K562 (cell line): Measurements from ENCODE around the gene LCLAT1. TPM values are rescaled to one million over a fixed set of nuclear protein-coding genes. Genes with fewer than 3 reads are reported as not detected.

ENCODE experiments used
- CREBBP ChIP-seq: IDR thresholded peaks from one replicate; pipeline ENCODE4 v1.6.1; 2012; ENCODE audit warnings: low read depth, mild to moderate bottlenecking, control low read depth, inconsistent platforms, low read length
- DMBX1 ChIP-seq: fragments of 250-450 bp; sonication (Bioruptor Pico); IDR thresholded peaks from 2 replicates; pipeline ENCODE4 v1.8.0; 2022; ENCODE audit warnings: inconsistent platforms, mild to moderate bottlenecking, moderate library complexity, borderline replicate concordance
- ETV1 ChIP-seq: fragments of 450-650 bp; conservative IDR thresholded peaks from 2 replicates; pipeline ENCODE4 v1.6.1; 2016; ENCODE audit warnings: missing genetic modification characterization, control low read depth, low read depth, missing compliant biosample characterization
- LEF1 ChIP-seq: fragments of 450-650 bp; IDR thresholded peaks from 2 replicates; pipeline ENCODE4 v1.6.1; 2016; ENCODE audit warnings: mild to moderate bottlenecking
- MCM7 ChIP-seq, 2 experiments: fragments of 450-650 bp; IDR thresholded peaks; 2 replicates each; pipeline ENCODE4 v1.6.1; 2016 to 2018
- NCOR1 ChIP-seq: fragments of 450-650 bp; IDR thresholded peaks from 2 replicates; pipeline ENCODE4 v1.6.1; 2016; ENCODE audit warnings: mild to moderate bottlenecking, moderate library complexity
- NEUROD1 ChIP-seq: fragments of 150-350 bp; IDR thresholded peaks from 2 replicates; pipeline ENCODE4 v1.6.1; 2014; ENCODE audit warnings: borderline replicate concordance, low read length, low read depth; ENCODE audit not compliant: partially characterized antibody
- NR4A1 ChIP-seq, 2 experiments: fragments of 250-450 bp in 1 of 2; fragments of 450-650 bp in 1 of 2; sonication (Bioruptor Pico) in 1 of 2; IDR thresholded peaks; 2 replicates each; pipeline versions ENCODE4 v1.4.0 to v1.6.1; 2016 to 2020; ENCODE audit warnings: mild to moderate bottlenecking in 2 of 2, missing compliant biosample characterization in 1 of 2, missing genetic modification characterization in 1 of 2, moderate library complexity in 1 of 2
- PCBP1 ChIP-seq: fragments of 200-400 bp; formaldehyde crosslinking; IDR thresholded peaks from 2 replicates; pipeline ENCODE4 v1.6.1; 2018; ENCODE audit warnings: mild to moderate bottlenecking, low read depth, low read length; ENCODE audit not compliant: poor library complexity, severe bottlenecking
- PHTF2 ChIP-seq: fragments of 250-450 bp; sonication (Bioruptor Pico); IDR thresholded peaks from 2 replicates; pipeline ENCODE4 v1.5.0; 2021; ENCODE audit warnings: mild to moderate bottlenecking
- SAP30 ChIP-seq: fragments of 200-600 bp; sonication (generic); IDR thresholded peaks from 2 replicates; pipeline ENCODE4 v1.6.1; 2012; ENCODE audit warnings: borderline replicate concordance, low read depth, mild to moderate bottlenecking, moderate library complexity, low read length, control low read depth, inconsistent platforms; ENCODE audit not compliant: insufficient read depth, poor library complexity, severe bottlenecking
- TAF7 ChIP-seq: fragments of 450-650 bp; IDR thresholded peaks from 2 replicates; pipeline ENCODE4 v1.6.1; 2016; ENCODE audit warnings: missing genetic modification characterization, missing compliant biosample characterization
- ZBED1 ChIP-seq: IDR thresholded peaks from 2 replicates; pipeline ENCODE4 v1.6.1; 2014
- ZBTB7A ChIP-seq: IDR thresholded peaks from 2 replicates; pipeline ENCODE4 v1.6.1; 2011; ENCODE audit warnings: low read depth, mild to moderate bottlenecking, low read length, moderate library complexity, borderline replicate concordance; ENCODE audit not compliant: control insufficient read depth
- ZNF124 ChIP-seq: sonication (generic); formaldehyde crosslinking; IDR thresholded peaks from 2 replicates; pipeline ENCODE4 v1.8.1; 2022; ENCODE audit warnings: missing genetic modification reagents
- ZNF316 ChIP-seq: fragments of 450-650 bp; IDR thresholded peaks from 2 replicates; pipeline ENCODE4 v1.6.1; 2016
- ZNF644 ChIP-seq: fragments of 200-800 bp; sonication (Bioruptor generic); IDR thresholded peaks from 2 replicates; pipeline ENCODE4 v1.6.1; 2016; ENCODE audit warnings: low read depth, missing genetic modification characterization, missing compliant biosample characterization
- ZNF695 ChIP-seq: fragments of 450-650 bp; formaldehyde crosslinking; IDR thresholded peaks from 2 replicates; pipeline ENCODE4 v1.4.0; 2020; ENCODE audit warnings: mild to moderate bottlenecking, moderate library complexity
- ZNF717 ChIP-seq: fragments of 250-450 bp; sonication (Bioruptor Pico); IDR thresholded peaks from 2 replicates; pipeline ENCODE4 v1.5.0; 2021
- ZNF764 ChIP-seq: fragments of 250-450 bp; sonication (Bioruptor Pico); IDR thresholded peaks from 2 replicates; pipeline ENCODE4 v1.4.0; 2020; ENCODE audit warnings: low read depth, mild to moderate bottlenecking, moderate library complexity
- ZNF785 ChIP-seq: fragments of 250-450 bp; sonication (Bioruptor Pico); IDR thresholded peaks from 2 replicates; pipeline ENCODE4 v1.4.0; 2020; ENCODE audit warnings: mild to moderate bottlenecking
- polyA plus RNA-seq, 8 experiments: library from polyadenylated mRNA; depleted of rRNA in 4 of 8; stranded (reverse) in 5 of 8; unstranded in 3 of 8; fragments of >200 nt; fragmentation: Nextera tagmentation in 2 of 8; fragmentation: Illumina TruSeq in 1 of 8; extraction: Ambion mirVana in 2 of 8; extraction: Trizol in 1 of 8; gene quantifications; 2 replicates each; pipeline versions ENCODE4 v1.2.1 to v1.2.3, GENCODE V29; 2011 to 2014; ENCODE audit warnings: inconsistent platforms in 1 of 8, missing spikeins in 1 of 8
- total RNA-seq, 7 experiments: library from RNA; depleted of rRNA in 6 of 7; stranded (reverse); fragments of >200 nt in 6 of 7; fragmentation: Illumina TruSeq in 2 of 7; extraction: Trizol in 2 of 7; gene quantifications; 2 replicates each; pipeline versions ENCODE4 v1.2.1 to v1.2.3, GENCODE V29; 2011 to 2021; ENCODE audit warnings: low replicate concordance in 1 of 7
- TF ChIP-seq, protein P1 (sequence below), 2 experiments: fragments of 450-650 bp in 1 of 2; sonication (generic) in 1 of 2; formaldehyde crosslinking in 1 of 2; IDR thresholded peaks in 1 of 2; conservative IDR thresholded peaks in 1 of 2; 2 replicates each; pipeline versions ENCODE4 v1.6.1 to v1.8.1; 2016 to 2023; ENCODE audit warnings: mild to moderate bottlenecking in 2 of 2, moderate library complexity in 2 of 2, inconsistent platforms in 1 of 2, missing genetic modification reagents in 1 of 2
- TF ChIP-seq, protein P2 (sequence below): fragments of 450-650 bp; conservative IDR thresholded peaks from 2 replicates; pipeline ENCODE4 v1.6.1; 2016; ENCODE audit warnings: missing genetic modification characterization, low read depth, mild to moderate bottlenecking, control low read depth, missing compliant biosample characterization

Gene LCLAT1
- total and polyA plus RNA-seq, 9 of the 15 experiments (the other 6 are each of a cell fraction or from before 2014, with no cell fraction given) = 8.9 to 63.3 (median 25.4) TPM

DNA sequence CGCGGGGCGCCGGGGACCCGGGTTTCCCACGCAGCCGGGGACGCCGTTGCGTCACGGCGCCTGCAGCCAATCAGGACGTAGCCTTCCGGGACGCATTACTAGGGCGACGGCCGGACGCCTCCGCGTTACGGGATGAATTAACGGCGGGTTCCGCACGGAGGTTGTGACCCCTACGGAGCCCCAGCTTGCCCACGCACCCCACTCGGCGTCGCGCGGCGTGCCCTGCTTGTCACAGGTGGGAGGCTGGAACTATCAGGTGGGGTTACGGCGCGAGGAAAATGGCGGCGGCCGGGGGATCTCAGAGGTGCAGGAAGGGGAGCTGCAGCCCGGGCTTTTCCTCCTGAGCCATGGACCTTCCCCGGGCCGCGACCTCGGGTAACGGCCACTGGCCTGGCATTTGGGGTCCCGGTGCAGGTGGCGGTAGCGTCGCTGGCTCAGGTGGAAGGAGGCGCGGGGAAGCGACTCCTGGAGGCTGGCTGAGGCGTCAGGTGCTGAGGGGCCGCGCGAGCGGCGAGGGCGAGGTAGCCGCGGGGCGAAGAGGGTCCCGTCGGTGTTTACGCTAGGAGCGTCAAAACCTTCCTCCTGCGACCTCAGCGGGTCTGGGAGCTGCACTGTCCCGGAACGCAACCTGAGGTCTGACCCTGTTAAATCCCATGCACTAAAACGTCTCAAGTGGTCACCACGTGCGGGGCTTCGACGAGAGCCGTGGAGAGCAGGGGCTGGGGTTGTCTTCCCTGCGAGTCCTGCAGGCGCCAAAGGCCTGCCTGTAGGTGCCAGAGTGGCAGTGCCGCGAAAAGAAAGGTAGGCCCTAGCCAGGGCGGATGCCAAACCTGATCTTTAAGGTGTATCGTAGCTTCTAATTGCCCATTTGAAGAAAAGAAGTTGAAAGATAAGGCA lies at the start of gene LCLAT1 (continued):
- TF ChIP-seq, protein P1, sequence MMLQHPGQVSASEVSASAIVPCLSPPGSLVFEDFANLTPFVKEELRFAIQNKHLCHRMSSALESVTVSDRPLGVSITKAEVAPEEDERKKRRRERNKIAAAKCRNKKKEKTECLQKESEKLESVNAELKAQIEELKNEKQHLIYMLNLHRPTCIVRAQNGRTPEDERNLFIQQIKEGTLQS (IDR thresholded peaks at IDR 0.05) = peak; percentile 81
- TF ChIP-seq, protein P1 (CRISPR knock-in tag; conservative IDR thresholded peaks at IDR 0.05) = peak; percentile 69; the same call in 1 of the 2 replicates
- TF ChIP-seq ZNF644 (tag) = no peak
- TF ChIP-seq ZBED1 = no peak
- TF ChIP-seq LEF1 = 0 out of 2 replicates have a peak, but pooled peaks have one; percentile 35
- TF ChIP-seq DMBX1 = no peak
- TF ChIP-seq, protein P2, sequence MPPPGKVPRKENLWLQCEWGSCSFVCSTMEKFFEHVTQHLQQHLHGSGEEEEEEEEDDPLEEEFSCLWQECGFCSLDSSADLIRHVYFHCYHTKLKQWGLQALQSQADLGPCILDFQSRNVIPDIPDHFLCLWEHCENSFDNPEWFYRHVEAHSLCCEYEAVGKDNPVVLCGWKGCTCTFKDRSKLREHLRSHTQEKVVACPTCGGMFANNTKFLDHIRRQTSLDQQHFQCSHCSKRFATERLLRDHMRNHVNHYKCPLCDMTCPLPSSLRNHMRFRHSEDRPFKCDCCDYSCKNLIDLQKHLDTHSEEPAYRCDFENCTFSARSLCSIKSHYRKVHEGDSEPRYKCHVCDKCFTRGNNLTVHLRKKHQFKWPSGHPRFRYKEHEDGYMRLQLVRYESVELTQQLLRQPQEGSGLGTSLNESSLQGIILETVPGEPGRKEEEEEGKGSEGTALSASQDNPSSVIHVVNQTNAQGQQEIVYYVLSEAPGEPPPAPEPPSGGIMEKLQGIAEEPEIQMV (tag) = no peak
- peak; percentile 19; the same call in 1 of the 2 replicates for TF ChIP-seq TAF7 (tag)
- peak; percentile 75 for TF ChIP-seq SAP30
- no peak for TF ChIP-seq ZNF124 (CRISPR knock-in tag)
- TF ChIP-seq ZNF785 (CRISPR knock-in tag) = no peak
- no peak for TF ChIP-seq CREBBP
- TF ChIP-seq ZNF764 (CRISPR knock-in tag) = no peak
- no peak for TF ChIP-seq NR4A1 (CRISPR knock-in tag; IDR thresholded peaks at IDR 0.05)
- TF ChIP-seq NR4A1 (tag; IDR thresholded peaks at IDR 0.05) = peak; percentile 69; the same call in 1 of the 2 replicates
- TF ChIP-seq ZNF717 (CRISPR knock-in tag) = no peak
- TF ChIP-seq ZBTB7A = peak; percentile 71; the same call in 1 of the 2 replicates
- no peak for TF ChIP-seq PHTF2 (CRISPR knock-in tag)
- no peak for TF ChIP-seq NCOR1
- no peak for TF ChIP-seq ZNF316
- TF ChIP-seq NEUROD1 = no peak
- TF ChIP-seq ZNF695 (CRISPR knock-in tag) = no peak
- no peak for TF ChIP-seq PCBP1
- no peak for TF ChIP-seq MCM7 (IDR thresholded peaks at IDR 0.05)
- no peak for TF ChIP-seq ETV1
